GM12878 (cell line): Measurements from ENCODE around the gene PTTG1. TPM values are rescaled to one million over a fixed set of nuclear protein-coding genes. Genes with fewer than 3 reads are reported as not detected.

Experiments used
- ATF7 ChIP-seq: fragments of 450-650 bp; IDR thresholded peaks from 2 replicates; pipeline ENCODE4 v1.6.1; 2016; ENCODE audit warnings: low read depth, mild to moderate bottlenecking
- CREM ChIP-seq: IDR thresholded peaks from 2 replicates; pipeline ENCODE4 v1.6.1; 2014; ENCODE audit warnings: antibody characterized with exemption, low read depth
- DPF2 ChIP-seq: fragments of 450-650 bp; IDR thresholded peaks from 2 replicates; pipeline ENCODE4 v1.6.1; 2017; ENCODE audit warnings: mild to moderate bottlenecking
- E4F1 ChIP-seq: fragments of 450-650 bp; IDR thresholded peaks from 2 replicates; pipeline ENCODE4 v1.6.1; 2018; ENCODE audit warnings: borderline replicate concordance, mild to moderate bottlenecking; ENCODE audit not compliant: partially characterized antibody
- EZH2 ChIP-seq: IDR thresholded peaks from 2 replicates; pipeline ENCODE4 v1.6.1; 2012; ENCODE audit warnings: low read depth, mild to moderate bottlenecking, control low read depth, inconsistent platforms, low read length, borderline replicate concordance; ENCODE audit not compliant: control insufficient read depth
- HSF1 ChIP-seq: fragments of 150-350 bp; IDR thresholded peaks from 2 replicates; pipeline ENCODE4 v1.6.1; 2014; ENCODE audit warnings: mild to moderate bottlenecking, low read depth, low read length
- JUND ChIP-seq: IDR thresholded peaks from 2 replicates; pipeline ENCODE4 v1.6.1; 2012; ENCODE audit warnings: low read depth, mild to moderate bottlenecking, low read length, improper control_type of control experiment, moderate library complexity
- LARP7 ChIP-seq: fragments of 450-650 bp; IDR thresholded peaks from 2 replicates; pipeline ENCODE4 v1.6.1; 2017; ENCODE audit warnings: mild to moderate bottlenecking
- NBN ChIP-seq: fragments of 450-650 bp; IDR thresholded peaks from 2 replicates; pipeline ENCODE4 v1.6.1; 2016
- NFIC ChIP-seq: IDR thresholded peaks from 2 replicates; pipeline ENCODE4 v1.6.1; 2012; ENCODE audit warnings: low read depth, mild to moderate bottlenecking, inconsistent platforms, low read length, moderate library complexity
- POLR2A ChIP-seq: IDR thresholded peaks from 2 replicates; pipeline ENCODE4 v1.6.1; 2011; ENCODE audit warnings: low read depth, mild to moderate bottlenecking, low read length
- POLR2AphosphoS2 ChIP-seq: IDR thresholded peaks from 2 replicates; pipeline ENCODE4 v1.6.1; 2011; ENCODE audit warnings: low read depth, mild to moderate bottlenecking, low read length, improper control_type of control experiment, moderate library complexity
- RAD51 ChIP-seq: fragments of 450-650 bp; IDR thresholded peaks from 2 replicates; pipeline ENCODE4 v1.6.1; 2016; ENCODE audit warnings: moderate library complexity, mild to moderate bottlenecking, inconsistent platforms
- SMAD1 ChIP-seq: fragments of 450-650 bp; IDR thresholded peaks from 2 replicates; pipeline ENCODE4 v1.6.1; 2018; ENCODE audit warnings: mild to moderate bottlenecking, low read depth; ENCODE audit not compliant: partially characterized antibody
- SP1 ChIP-seq: IDR thresholded peaks from one replicate; pipeline ENCODE4 v1.6.1; 2011; ENCODE audit warnings: low read depth, low read length
- SPI1 ChIP-seq: IDR thresholded peaks from 2 replicates; pipeline ENCODE4 v1.6.1; 2011; ENCODE audit warnings: low read depth, mild to moderate bottlenecking, low read length, moderate library complexity, borderline replicate concordance; ENCODE audit not compliant: insufficient read depth
- SREBF2 ChIP-seq: IDR thresholded peaks from 2 replicates; pipeline ENCODE4 v1.6.1; 2012; ENCODE audit warnings: mild to moderate bottlenecking, low read length
- TARDBP ChIP-seq: IDR thresholded peaks from 2 replicates; pipeline ENCODE4 v1.6.1; 2016; ENCODE audit warnings: borderline replicate concordance
- YY1 ChIP-seq: IDR thresholded peaks from 2 replicates; pipeline ENCODE4 v1.6.1; 2011; ENCODE audit warnings: low read depth, mild to moderate bottlenecking, low read length
- ZNF274 ChIP-seq: IDR thresholded peaks from one replicate; pipeline ENCODE4 v1.8.0; 2011; ENCODE audit not compliant: insufficient read length, insufficient read depth
- ZSCAN29 ChIP-seq: fragments of 450-650 bp; IDR thresholded peaks from 2 replicates; pipeline ENCODE4 v1.6.1; 2017; ENCODE audit warnings: mild to moderate bottlenecking, moderate library complexity
- polyA plus RNA-seq, 11 experiments: library from polyadenylated mRNA; depleted of rRNA in 4 of 11; unstranded in 6 of 11; stranded (reverse) in 5 of 11; fragments of >200 nt; fragmentation: Nextera tagmentation in 4 of 11; fragmentation: Illumina TruSeq in 1 of 11; extraction: Ambion mirVana in 4 of 11; extraction: Trizol in 1 of 11; gene quantifications; 1 replicate in 1 of 11; 2 replicates in 10 of 11; pipeline versions ENCODE4 v1.2.1 to v1.2.3, GENCODE V29; 2011 to 2016; ENCODE audit warnings: inconsistent platforms in 2 of 11, missing spikeins in 2 of 11, low read depth in 1 of 11
- total RNA-seq, 4 experiments: library from RNA; depleted of rRNA in 3 of 4; stranded (reverse); fragments of >200 nt in 3 of 4; fragmentation: Illumina TruSeq in 1 of 4; extraction: Trizol in 1 of 4; gene quantifications; 2 replicates each; pipeline versions ENCODE4 v1.2.1 to v1.2.3, GENCODE V29; 2013 to 2021
- TF ChIP-seq, protein P1 (sequence below): fragments of 450-650 bp; IDR thresholded peaks from 2 replicates; pipeline ENCODE4 v1.6.1; 2016; ENCODE audit warnings: mild to moderate bottlenecking
- TF ChIP-seq, protein P2 (sequence below): IDR thresholded peaks from 2 replicates; pipeline ENCODE4 v1.6.1; 2011; ENCODE audit warnings: borderline replicate concordance, low read depth, mild to moderate bottlenecking, moderate library complexity, mixed read lengths, low read length; ENCODE audit not compliant: insufficient read depth; ENCODE audit errors: extremely low read length
- TF ChIP-seq, protein P3 (sequence below): fragments of 450-650 bp; IDR thresholded peaks from 2 replicates; pipeline ENCODE4 v1.6.1; 2016; ENCODE audit warnings: mild to moderate bottlenecking

The PTTG1 gene
- total and polyA plus RNA-seq, 10 of the 15 experiments (the other 5 are each of a cell fraction or from before 2014, with no cell fraction given) = 154 to 1,033 (median 377) TPM

DNA sequence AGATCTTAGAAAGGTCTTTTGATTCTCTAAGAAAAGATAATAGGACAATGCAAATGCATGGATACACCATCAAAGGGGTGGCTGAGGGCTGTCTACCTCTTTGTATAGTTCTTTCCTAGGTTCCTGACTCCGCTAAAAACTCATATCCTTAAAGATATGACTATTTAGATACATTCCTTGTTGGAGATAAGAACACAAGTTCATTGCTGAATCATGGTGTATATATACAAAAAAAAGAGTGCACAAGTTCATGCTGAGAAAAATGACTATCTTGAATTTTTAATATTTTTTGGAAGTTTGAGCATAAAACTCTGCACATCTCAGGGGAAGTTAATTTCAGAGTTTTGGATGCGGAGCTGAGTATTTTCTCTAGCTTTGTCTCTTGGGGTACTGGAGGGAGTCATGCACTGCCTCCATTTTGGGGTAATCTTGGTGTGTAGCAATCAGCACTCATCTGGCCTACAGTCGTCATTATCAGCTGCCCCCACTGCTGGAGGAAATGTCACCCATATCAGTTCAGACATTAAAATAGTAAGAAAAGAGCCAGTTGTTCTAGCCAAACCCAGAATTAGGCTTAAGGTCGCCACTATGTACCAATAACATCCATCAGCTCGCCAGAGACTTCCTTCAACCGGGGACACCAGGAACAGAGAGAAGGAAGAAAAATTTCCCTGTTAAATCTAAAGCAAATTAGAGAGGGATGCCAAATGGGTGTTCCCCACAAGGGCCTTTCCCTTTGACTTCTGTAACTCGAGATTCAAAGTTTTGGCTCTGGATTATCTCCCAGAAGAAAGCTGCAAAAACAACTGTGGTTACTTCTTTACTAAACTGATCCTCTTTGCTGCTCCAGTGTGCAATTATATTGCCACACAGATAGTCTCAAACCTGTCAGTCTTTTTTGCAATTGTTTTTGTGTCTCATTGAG lies 49.0 kb downstream of the PTTG1 start (continued):
- TF ChIP-seq HSF1 (no peak), E4F1 (no peak), SMAD1 (peak; percentile 51), LARP7 (peak; percentile 50; the same call in 1 of the 2 replicates), SREBF2 (no peak), POLR2AphosphoS2 (peak; percentile 72), SPI1 (no peak), NFIC (no peak), NBN (peak; percentile 59; the same call in 1 of the 2 replicates), EZH2 (no peak), ATF7 (no peak), DPF2 (0 out of 2 replicates have a peak, but pooled peaks have one; percentile 32), JUND (no peak), RAD51 (no peak), ZNF274 (no peak), POLR2A (peak; percentile 42; the same call in 1 of the 2 replicates), SP1 (no peak), ZSCAN29 (no peak), CREM (no peak), TARDBP (no peak), YY1 (peak; percentile 87)
- TF ChIP-seq, protein P1, sequence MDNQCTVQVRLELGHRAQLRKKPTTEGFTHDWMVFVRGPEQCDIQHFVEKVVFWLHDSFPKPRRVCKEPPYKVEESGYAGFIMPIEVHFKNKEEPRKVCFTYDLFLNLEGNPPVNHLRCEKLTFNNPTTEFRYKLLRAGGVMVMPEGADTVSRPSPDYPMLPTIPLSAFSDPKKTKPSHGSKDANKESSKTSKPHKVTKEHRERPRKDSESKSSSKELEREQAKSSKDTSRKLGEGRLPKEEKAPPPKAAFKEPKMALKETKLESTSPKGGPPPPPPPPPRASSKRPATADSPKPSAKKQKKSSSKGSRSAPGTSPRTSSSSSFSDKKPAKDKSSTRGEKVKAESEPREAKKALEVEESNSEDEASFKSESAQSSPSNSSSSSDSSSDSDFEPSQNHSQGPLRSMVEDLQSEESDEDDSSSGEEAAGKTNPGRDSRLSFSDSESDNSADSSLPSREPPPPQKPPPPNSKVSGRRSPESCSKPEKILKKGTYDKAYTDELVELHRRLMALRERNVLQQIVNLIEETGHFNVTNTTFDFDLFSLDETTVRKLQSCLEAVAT = peak; percentile 95
- TF ChIP-seq, protein P2, sequence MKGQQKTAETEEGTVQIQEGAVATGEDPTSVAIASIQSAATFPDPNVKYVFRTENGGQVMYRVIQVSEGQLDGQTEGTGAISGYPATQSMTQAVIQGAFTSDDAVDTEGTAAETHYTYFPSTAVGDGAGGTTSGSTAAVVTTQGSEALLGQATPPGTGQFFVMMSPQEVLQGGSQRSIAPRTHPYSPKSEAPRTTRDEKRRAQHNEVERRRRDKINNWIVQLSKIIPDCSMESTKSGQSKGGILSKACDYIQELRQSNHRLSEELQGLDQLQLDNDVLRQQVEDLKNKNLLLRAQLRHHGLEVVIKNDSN = no peak
- TF ChIP-seq, protein P3, sequence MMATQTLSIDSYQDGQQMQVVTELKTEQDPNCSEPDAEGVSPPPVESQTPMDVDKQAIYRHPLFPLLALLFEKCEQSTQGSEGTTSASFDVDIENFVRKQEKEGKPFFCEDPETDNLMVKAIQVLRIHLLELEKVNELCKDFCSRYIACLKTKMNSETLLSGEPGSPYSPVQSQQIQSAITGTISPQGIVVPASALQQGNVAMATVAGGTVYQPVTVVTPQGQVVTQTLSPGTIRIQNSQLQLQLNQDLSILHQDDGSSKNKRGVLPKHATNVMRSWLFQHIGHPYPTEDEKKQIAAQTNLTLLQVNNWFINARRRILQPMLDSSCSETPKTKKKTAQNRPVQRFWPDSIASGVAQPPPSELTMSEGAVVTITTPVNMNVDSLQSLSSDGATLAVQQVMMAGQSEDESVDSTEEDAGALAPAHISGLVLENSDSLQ = no peak
